ENCODE data around the gene ZNF655.

DNA sequence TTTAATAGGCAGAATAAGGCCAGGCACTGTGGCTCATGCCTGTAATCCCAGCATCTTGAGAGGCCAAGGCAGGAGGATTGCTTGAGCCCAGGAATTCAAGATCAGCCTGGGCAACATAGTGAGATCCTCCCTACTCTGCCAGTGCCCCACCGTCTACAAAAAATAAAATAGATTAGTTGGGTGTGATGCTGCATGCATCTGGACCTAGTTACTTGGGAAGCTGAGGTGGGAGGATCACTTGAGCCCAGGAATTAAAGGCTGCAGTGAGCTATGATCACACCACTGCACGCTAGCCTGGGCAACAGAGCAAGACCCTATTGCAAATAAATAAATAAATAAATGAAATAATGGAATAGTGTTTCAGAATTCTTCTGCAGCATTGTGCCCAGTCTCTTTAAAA, 22.8 kb upstream of the ZNF655 start:
- TF ChIP-seq POLR2AphosphoS5 (IDR thresholded peaks at IDR 0.05): no peak
- no peak for TF ChIP-seq EP300 (IDR thresholded peaks at IDR 0.05)
- TF ChIP-seq, protein P1, sequence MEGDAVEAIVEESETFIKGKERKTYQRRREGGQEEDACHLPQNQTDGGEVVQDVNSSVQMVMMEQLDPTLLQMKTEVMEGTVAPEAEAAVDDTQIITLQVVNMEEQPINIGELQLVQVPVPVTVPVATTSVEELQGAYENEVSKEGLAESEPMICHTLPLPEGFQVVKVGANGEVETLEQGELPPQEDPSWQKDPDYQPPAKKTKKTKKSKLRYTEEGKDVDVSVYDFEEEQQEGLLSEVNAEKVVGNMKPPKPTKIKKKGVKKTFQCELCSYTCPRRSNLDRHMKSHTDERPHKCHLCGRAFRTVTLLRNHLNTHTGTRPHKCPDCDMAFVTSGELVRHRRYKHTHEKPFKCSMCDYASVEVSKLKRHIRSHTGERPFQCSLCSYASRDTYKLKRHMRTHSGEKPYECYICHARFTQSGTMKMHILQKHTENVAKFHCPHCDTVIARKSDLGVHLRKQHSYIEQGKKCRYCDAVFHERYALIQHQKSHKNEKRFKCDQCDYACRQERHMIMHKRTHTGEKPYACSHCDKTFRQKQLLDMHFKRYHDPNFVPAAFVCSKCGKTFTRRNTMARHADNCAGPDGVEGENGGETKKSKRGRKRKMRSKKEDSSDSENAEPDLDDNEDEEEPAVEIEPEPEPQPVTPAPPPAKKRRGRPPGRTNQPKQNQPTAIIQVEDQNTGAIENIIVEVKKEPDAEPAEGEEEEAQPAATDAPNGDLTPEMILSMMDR (IDR thresholded peaks at IDR 0.05): no peak
